Fibroblast of lung (primary cell): ENCODE measurements around the gene SLC44A4. TPM values are rescaled to one million over a fixed set of nuclear protein-coding genes. Genes with fewer than 3 reads are reported as not detected.
A peak's percentile ranks its signal among the peaks of the same experiment; 100 is the strongest.

Experiments
- DNase-seq, 2 donors: peaks; one replicate each; pipeline versions ENCODE4 v3.0.0 to v3.0.0-alpha.2; 2010; ENCODE audit warnings: low read depth in 2 of 2
- H2AFZ ChIP-seq: 2 replicates; pipeline ENCODE4 v1.5.1; 2012; ENCODE audit warnings: low read length, control low read depth, inconsistent platforms
- H3K27ac ChIP-seq: 2 replicates; pipeline ENCODE4 v1.5.1; 2011; ENCODE audit warnings: low read length, control low read depth; ENCODE audit not compliant: insufficient read depth
- H3K27me3 ChIP-seq: 2 replicates; pipeline ENCODE4 v1.5.1; 2011; ENCODE audit warnings: mild to moderate bottlenecking, low read length; ENCODE audit not compliant: control insufficient read depth, insufficient read depth
- H3K36me3 ChIP-seq: 2 replicates; pipeline ENCODE4 v1.5.1; 2011; ENCODE audit warnings: low read length; ENCODE audit not compliant: control insufficient read depth, insufficient read depth
- H3K4me1 ChIP-seq: 2 replicates; pipeline ENCODE4 v1.5.1; 2011; ENCODE audit warnings: low read length; ENCODE audit not compliant: control insufficient read depth, insufficient read depth; ENCODE audit errors: extremely low read depth
- H3K4me2 ChIP-seq: 2 replicates; pipeline ENCODE4 v1.5.1; 2011; ENCODE audit warnings: low read length, control low read depth; ENCODE audit not compliant: insufficient read depth; ENCODE audit errors: extremely low read depth
- H3K4me3 ChIP-seq, 4 experiments: fragments of 200-600 bp in 1 of 4; sonication (generic) in 1 of 4; replicated peaks in 1 of 4; 2 replicates each; pipeline ENCODE4 v1.5.1; 2011 to 2016; ENCODE audit warnings: low read length in 4 of 4, low read depth in 3 of 4, mild to moderate bottlenecking in 3 of 4, control low read depth in 2 of 4, inconsistent platforms in 1 of 4, mixed read lengths in 1 of 4; ENCODE audit not compliant: insufficient read depth in 1 of 4; ENCODE audit errors: control extremely low read depth in 1 of 4
- H3K79me2 ChIP-seq: 2 replicates; pipeline ENCODE4 v1.5.1; 2012; ENCODE audit warnings: mild to moderate bottlenecking, low read length, inconsistent platforms; ENCODE audit not compliant: control insufficient read depth, insufficient read depth
- H3K9ac ChIP-seq: 2 replicates; pipeline ENCODE4 v1.5.1; 2011; ENCODE audit warnings: mild to moderate bottlenecking, low read length, control low read depth; ENCODE audit not compliant: insufficient read depth
- H3K9me3 ChIP-seq: 2 replicates; pipeline ENCODE4 v1.5.1; 2012; ENCODE audit warnings: low read depth, low read length; ENCODE audit not compliant: control insufficient read depth, insufficient read depth
- H4K20me1 ChIP-seq: 2 replicates; pipeline ENCODE4 v1.5.1; 2011; ENCODE audit warnings: low read length; ENCODE audit not compliant: control insufficient read depth, insufficient read depth; ENCODE audit errors: extremely low read depth
- CTCF ChIP-seq, 2 donors: IDR thresholded peaks in 1 of 2; conservative IDR thresholded peaks in 1 of 2; 1 replicate in 1 of 2; 2 replicates in 1 of 2; pipeline ENCODE4 v1.5.1; 2011 to 2012; ENCODE audit warnings: low read length in 2 of 2, control low read depth in 1 of 2, inconsistent platforms in 1 of 2, low read depth in 1 of 2, mild to moderate bottlenecking in 1 of 2
- EZH2 ChIP-seq: IDR thresholded peaks from 2 replicates; pipeline ENCODE4 v1.5.1; 2012; ENCODE audit warnings: low read length, control low read depth, mild to moderate bottlenecking; ENCODE audit errors: missing control alignments
- polyA plus RNA-seq, 2 donors: library from polyadenylated mRNA; depleted of rRNA in 1 of 2; stranded (reverse) in 1 of 2; unstranded in 1 of 2; fragments of >200 nt; gene quantifications; 2 replicates each; pipeline ENCODE4 v1.2.1, GENCODE V29; 2011 to 2012; ENCODE audit warnings: missing spikeins in 1 of 2
- total RNA-seq: library from RNA; depleted of rRNA; stranded (reverse); fragments of >200 nt; gene quantifications from 2 replicates; pipeline ENCODE4 v1.2.1, GENCODE V29; 2014

Gene SLC44A4
- total and polyA plus RNA-seq, 2 donors (not counting 1 experiment from before 2014, with no cell fraction given), result not detected

- DNase-seq, result no peak
- TF ChIP-seq EZH2, result no peak
- TF ChIP-seq CTCF (conservative IDR thresholded peaks at IDR 0.05 in 1 of 2, IDR thresholded peaks at IDR 0.05 in 1 of 2; ENCODE audit: low read depth in 1 of 2, low read length in 2 of 2), result peak; percentile 65 to 67
These were observed 9.8 kb upstream of the SLC44A4 start for GRCh38 chr6:31888276-31889258.

DNA sequence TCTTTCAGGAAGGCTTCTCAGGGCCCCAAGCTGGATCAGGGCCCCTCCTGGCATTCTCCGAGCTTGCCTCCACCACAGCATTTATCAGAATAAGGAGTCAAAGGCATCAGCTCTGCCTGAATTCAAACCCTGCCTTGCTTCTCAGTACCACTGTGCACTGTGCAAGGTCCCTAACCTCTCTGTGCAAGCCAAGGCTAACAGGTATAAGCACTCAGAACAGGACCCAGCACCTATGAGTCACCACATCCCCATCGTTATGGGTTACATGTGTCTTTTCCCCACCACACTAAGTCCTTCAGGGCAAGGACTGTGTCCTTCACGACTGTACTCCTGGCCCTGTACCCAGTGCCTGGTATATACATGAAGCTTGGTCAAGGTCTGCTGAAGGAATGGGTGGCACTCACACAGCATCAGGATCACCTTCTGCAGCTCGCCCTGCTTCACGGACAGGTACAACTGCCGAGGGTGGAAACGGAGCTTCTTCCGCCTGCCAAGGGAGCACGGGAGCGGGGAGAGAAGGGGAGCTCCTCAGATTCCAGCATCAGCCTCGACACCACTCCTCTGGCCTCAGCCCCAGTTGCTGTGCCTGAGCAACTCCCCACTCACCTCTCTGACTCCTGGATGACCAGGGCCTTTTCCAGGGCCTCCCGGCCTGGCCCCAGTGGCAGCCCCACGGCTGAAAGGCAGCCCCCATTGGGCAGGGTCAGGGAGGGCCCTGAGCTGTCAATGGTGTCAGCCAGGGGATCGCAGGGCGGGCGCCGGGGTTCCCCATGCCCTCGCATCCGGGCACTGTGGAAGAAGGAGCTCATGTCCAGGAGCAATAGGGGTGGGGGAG, 8.6 kb upstream of the SLC44A4 start:
- no peak for DNase-seq
- Histone ChIP-seq H3K9ac (no peak overlapping the region), H3K4me2 (no peak overlapping the region), H3K36me3 (peaks cover 37% of the 10 kb centered on the region), H2AFZ (no peak overlapping the region), H3K9me3 (no peaks in the 10 kb centered on the region), H3K4me3 (no peak overlapping the region), H3K4me1 (peaks cover 4% of the 10 kb centered on the region), H4K20me1 (no peaks in the 10 kb centered on the region), H3K27ac (no peak overlapping the region), H3K27me3 (no peaks in the 10 kb centered on the region), H3K79me2 (no peaks in the 10 kb centered on the region)
- no peak for TF ChIP-seq EZH2
- no peak for TF ChIP-seq CTCF (conservative IDR thresholded peaks at IDR 0.05 in 1 of 2, IDR thresholded peaks at IDR 0.05 in 1 of 2; ENCODE audit: low read depth in 1 of 2, low read length in 2 of 2)

More at GRCh38 chr6:31888276-31889258, 9.8 kb upstream of the SLC44A4 start:
- Histone ChIP-seq H4K20me1 (no peaks in the 10 kb centered on the region), H3K79me2 (no peaks in the 10 kb centered on the region), H3K4me2 (no peak overlapping the region), H3K4me1 (no peaks in the 10 kb centered on the region), H3K9ac (no peak overlapping the region), H3K4me3 (no peak overlapping the region), H2AFZ (no peak overlapping the region), H3K9me3 (no peaks in the 10 kb centered on the region), H3K36me3 (peaks cover 30% of the 10 kb centered on the region), H3K27ac (no peak overlapping the region), H3K27me3 (no peaks in the 10 kb centered on the region)

GRCh38 chr6:31886541-31886991, 7.8 kb upstream of the SLC44A4 start:
- Histone ChIP-seq H3K4me2 (no peak overlapping the region), H3K9ac (no peak overlapping the region), H3K27me3 (no peaks in the 10 kb centered on the region), H3K27ac (no peak overlapping the region), H2AFZ (no peak overlapping the region), H3K4me3 (no peak overlapping the region), H3K79me2 (no peaks in the 10 kb centered on the region), H3K9me3 (no peaks in the 10 kb centered on the region), H3K4me1 (peaks cover 7% of the 10 kb centered on the region), H3K36me3 (peaks cover 37% of the 10 kb centered on the region), H4K20me1 (no peaks in the 10 kb centered on the region)
- TF ChIP-seq CTCF (conservative IDR thresholded peaks at IDR 0.05 in 1 of 2, IDR thresholded peaks at IDR 0.05 in 1 of 2; ENCODE audit: low read depth in 1 of 2, low read length in 2 of 2) (no peak), EZH2 (no peak)
- no peak for DNase-seq
